Activated naive CD4-positive, alpha-beta T cell treated with anti-CD3 and anti-CD28 coated beads for 36 hours (primary cell): ENCODE results near the gene WRAP73. TPM values are rescaled to one million over a fixed set of nuclear protein-coding genes. Genes with fewer than 3 reads are reported as not detected.

Experiments used
- CTCF ChIA-PET: fragments of 350-600 bp; sonication (Branson Sonifier 250); formaldehyde crosslinking; loops from one replicate; lab custom pipeline; 2021; ENCODE audit warnings: antibody characterized with exemption; lab: Charles Lee
- DNase-seq: peaks from one replicate; pipeline ENCODE4 v3.0.0-alpha.2; 2020
- H3K27ac Mint-ChIP-seq: one replicate; pipeline ENCODE4 v1.8.0; 2021; ENCODE audit warnings: mild to moderate bottlenecking, mixed read lengths
- H3K27me3 Mint-ChIP-seq: one replicate; pipeline ENCODE4 v1.8.0; 2021; ENCODE audit warnings: low read depth, mixed read lengths
- H3K36me3 Mint-ChIP-seq: one replicate; pipeline ENCODE4 v1.8.0; 2021; ENCODE audit warnings: low read depth, mixed read lengths
- H3K4me1 Mint-ChIP-seq: one replicate; pipeline ENCODE4 v1.8.0; 2021; ENCODE audit warnings: low read depth, mixed read lengths
- H3K4me3 Mint-ChIP-seq: one replicate; pipeline ENCODE4 v1.8.0; 2021; ENCODE audit warnings: mild to moderate bottlenecking, moderate library complexity, mixed read lengths
- H3K9me3 Mint-ChIP-seq: one replicate; pipeline ENCODE4 v1.8.0; 2021; ENCODE audit warnings: mixed read lengths
- intact Hi-C: fragments of 100-400 bp; cut with micrococcal nuclease; formaldehyde crosslinking; loops from one replicate; pipeline ENCODE4 v1.15.1; 2023
- total RNA-seq, 2 experiments: library from RNA; stranded (reverse); gene quantifications; one replicate each; pipeline ENCODE4 v1.2.3, GENCODE V29; 2021

Gene WRAP73
- total RNA-seq, 2 experiments from 2014 or later = 32.4 to 35.4 TPM

GRCh38 chr1:3597599-3597964 lies 52.3 kb downstream of the WRAP73 start:
- Mint-ChIP-seq H3K27me3 (no peaks in the 10 kb centered on the region), H3K36me3 (no peaks in the 10 kb centered on the region), H3K27ac (no peak overlapping the region), H3K4me1 (peaks cover 16% of the 10 kb centered on the region), H3K9me3 (no peaks in the 10 kb centered on the region), H3K4me3 (no peak overlapping the region)
- intact Hi-C loops = no loop called here
- DNase-seq = no peak
- CTCF ChIA-PET = interaction anchor here (0.8 kb wide), 1 partner anchor 21 kb away, joined by 4 read pairs; no protein-coding TSS in a partner anchor

DNA sequence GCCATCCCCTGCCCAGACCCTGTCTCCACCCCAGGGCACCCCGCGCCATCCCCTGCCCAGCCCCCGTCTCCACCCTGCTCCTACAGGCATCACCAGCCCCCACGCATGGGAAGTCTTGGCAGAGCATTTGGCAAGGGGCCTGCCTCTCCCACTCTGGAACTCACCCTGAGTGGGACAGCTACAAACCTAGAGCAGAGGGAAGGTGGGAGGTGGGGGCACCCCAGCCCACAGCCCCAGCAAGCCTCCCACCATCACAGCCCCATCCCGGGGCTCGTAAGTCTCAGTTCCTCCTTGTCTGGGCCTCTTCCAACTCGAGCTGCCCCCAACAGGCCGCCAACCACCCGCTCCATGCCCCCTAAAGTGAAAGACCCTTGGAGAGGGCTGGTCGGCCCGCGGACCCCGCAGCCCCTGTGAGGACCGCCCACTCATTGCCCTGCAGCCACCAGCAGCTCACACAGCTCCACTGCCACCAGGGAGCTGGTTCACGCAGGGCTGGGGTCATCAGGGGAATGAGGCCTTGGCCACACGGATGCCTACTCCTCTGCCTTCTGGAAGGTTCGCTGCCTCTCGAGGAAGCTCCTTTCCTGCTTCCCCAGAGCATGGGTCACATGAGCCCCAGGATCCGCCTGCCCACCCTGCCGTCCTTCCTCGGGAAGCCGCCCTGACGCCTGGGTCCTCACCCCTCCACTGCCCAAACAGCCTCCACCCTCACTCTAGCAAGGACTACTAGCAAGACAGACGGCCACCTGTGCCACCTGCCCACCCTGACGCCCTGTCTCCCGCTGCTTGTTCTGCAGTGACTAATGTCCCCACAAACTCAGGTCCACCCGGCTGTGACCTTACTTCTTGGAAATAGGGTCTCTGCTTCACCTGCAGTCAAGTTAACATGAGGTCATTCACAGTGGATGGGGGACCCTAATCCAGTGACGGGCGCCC lies 53.0 kb downstream of the WRAP73 start:
- no peaks in the 10 kb centered on the region for H3K27me3 Mint-ChIP-seq
- H3K4me3 Mint-ChIP-seq = no peak overlapping the region
- CTCF ChIA-PET = interaction anchor here (0.8 kb wide), 1 partner anchor 22 kb away, joined by 4 read pairs; no protein-coding TSS in a partner anchor
- no peak overlapping the region for H3K27ac Mint-ChIP-seq
- peaks cover 16% of the 10 kb centered on the region for H3K4me1 Mint-ChIP-seq
- intact Hi-C loops = no loop called here
- no peak for DNase-seq
- H3K36me3 Mint-ChIP-seq = no peaks in the 10 kb centered on the region
- H3K9me3 Mint-ChIP-seq = no peaks in the 10 kb centered on the region

DNA sequence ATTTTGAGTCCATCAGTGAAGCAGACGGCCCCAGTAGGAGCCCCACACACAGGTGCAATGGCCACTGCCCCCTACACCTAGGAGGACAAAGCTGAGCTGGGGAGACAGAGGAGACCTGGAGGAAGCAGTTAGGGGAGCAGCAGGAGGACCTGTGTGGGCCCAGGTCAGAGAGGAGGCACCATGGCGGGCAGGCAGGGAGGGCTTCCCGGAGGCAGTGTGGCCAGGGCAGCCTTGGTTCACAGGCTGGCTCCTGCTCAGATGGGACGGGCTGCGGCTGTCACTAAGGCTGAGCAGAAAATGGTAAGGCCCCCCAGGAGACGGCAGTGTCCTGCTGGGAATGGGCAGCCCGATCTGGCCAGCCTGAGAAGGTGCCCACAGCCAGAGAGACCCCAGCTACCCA lies 54.0 kb downstream of the WRAP73 start:
- no peaks in the 10 kb centered on the region for H3K36me3 Mint-ChIP-seq
- H3K4me3 Mint-ChIP-seq = no peak overlapping the region
- H3K27me3 Mint-ChIP-seq = no peaks in the 10 kb centered on the region
- H3K9me3 Mint-ChIP-seq = no peaks in the 10 kb centered on the region
- H3K4me1 Mint-ChIP-seq = peaks cover 16% of the 10 kb centered on the region
- CTCF ChIA-PET = no interaction called here
- intact Hi-C loops = no loop called here
- DNase-seq = no peak
- H3K27ac Mint-ChIP-seq = no peak overlapping the region

- CTCF ChIA-PET = no interaction called here
- no peaks in the 10 kb centered on the region for H3K36me3 Mint-ChIP-seq
- peaks cover 16% of the 10 kb centered on the region for H3K4me1 Mint-ChIP-seq
- DNase-seq = no peak
- intact Hi-C loops = no loop called here
- H3K9me3 Mint-ChIP-seq = no peaks in the 10 kb centered on the region
- no peak overlapping the region for H3K27ac Mint-ChIP-seq
- no peak overlapping the region for H3K4me3 Mint-ChIP-seq
- no peaks in the 10 kb centered on the region for H3K27me3 Mint-ChIP-seq
Observed at GRCh38 chr1:3594706-3595377, 55.1 kb downstream of the WRAP73 start.

- Mint-ChIP-seq H3K4me3 (no peak overlapping the region), H3K27ac (no peak overlapping the region), H3K36me3 (no peaks in the 10 kb centered on the region), H3K4me1 (peaks cover 16% of the 10 kb centered on the region), H3K27me3 (no peaks in the 10 kb centered on the region), H3K9me3 (no peaks in the 10 kb centered on the region)
- CTCF ChIA-PET = interaction anchor here (0.6 kb wide), 2 partner anchors 35 to 128 kb away, joined by 3 read pairs; no protein-coding TSS in a partner anchor
- intact Hi-C loops = no loop called here
- no peak for DNase-seq
Observed at GRCh38 chr1:3593745-3594144, 56.2 kb downstream of the WRAP73 start.

GRCh38 chr1:3593334-3593733 lies 56.6 kb downstream of the WRAP73 start:
- H3K27me3 Mint-ChIP-seq = no peaks in the 10 kb centered on the region
- H3K27ac Mint-ChIP-seq = no peak overlapping the region
- H3K9me3 Mint-ChIP-seq = no peaks in the 10 kb centered on the region
- H3K4me3 Mint-ChIP-seq = no peak overlapping the region
- intact Hi-C loops = no loop called here
- CTCF ChIA-PET = interaction anchor here (0.7 kb wide), 1 partner anchor 26 kb away, joined by 3 read pairs; no protein-coding TSS in a partner anchor
- H3K36me3 Mint-ChIP-seq = no peaks in the 10 kb centered on the region
- peaks cover 14% of the 10 kb centered on the region for H3K4me1 Mint-ChIP-seq
- DNase-seq = no peak

DNA sequence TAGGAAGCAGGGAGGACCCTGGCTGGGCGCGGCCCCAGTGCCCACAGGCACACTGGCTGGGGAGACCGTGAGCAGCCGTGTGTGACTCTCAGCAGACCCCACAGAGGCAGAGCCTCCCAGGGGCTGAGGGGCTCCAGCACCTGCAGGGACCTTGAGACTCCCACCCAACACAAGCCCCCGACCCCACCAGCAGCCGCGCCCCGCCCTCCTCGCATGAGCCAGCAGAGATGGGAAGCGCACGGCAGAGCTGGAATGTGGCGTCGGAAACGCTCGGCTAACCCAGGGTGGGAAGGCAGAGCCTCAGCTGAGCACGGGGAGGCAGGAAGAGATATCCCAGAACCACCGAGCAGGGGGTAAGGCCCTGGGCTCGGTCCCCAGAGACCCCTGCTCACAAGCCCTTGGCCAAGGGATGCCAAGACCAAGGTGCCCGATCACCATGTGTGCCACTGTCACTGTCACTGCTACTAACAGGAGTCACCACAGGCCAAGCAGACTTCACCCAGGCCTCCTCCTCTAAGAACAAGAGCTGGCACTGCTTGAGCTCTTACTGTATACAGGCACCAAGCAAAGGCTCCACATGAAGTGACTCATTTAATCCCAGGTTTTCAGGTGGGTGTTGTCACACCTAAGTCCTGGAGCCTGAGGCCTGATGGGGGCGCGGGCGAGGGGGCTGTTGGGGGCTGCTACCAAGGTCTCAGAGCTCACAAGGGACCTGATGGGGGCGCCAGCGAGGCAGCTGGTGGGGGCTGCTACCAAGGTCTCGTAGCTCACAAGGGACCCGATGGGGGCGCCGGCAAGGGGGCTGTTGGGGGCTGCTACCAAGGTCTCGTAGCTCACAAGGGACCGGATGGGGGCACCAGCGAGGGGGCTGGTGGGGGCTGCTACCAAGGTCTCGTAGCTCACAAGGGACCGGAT lies 58.7 kb downstream of the WRAP73 start:
- no peak overlapping the region for H3K4me3 Mint-ChIP-seq
- intact Hi-C loops = no loop called here
- H3K4me1 Mint-ChIP-seq = no peaks in the 10 kb centered on the region
- H3K27me3 Mint-ChIP-seq = no peaks in the 10 kb centered on the region
- no peak overlapping the region for H3K27ac Mint-ChIP-seq
- H3K36me3 Mint-ChIP-seq = no peaks in the 10 kb centered on the region
- CTCF ChIA-PET = interaction anchor here (2.4 kb wide), 1 partner anchor 30 kb away, joined by 5 read pairs; no protein-coding TSS in a partner anchor
- no peaks in the 10 kb centered on the region for H3K9me3 Mint-ChIP-seq
- no peak for DNase-seq

GRCh38 chr1:3590139-3590763 lies 59.7 kb downstream of the WRAP73 start:
- Mint-ChIP-seq H3K36me3 (no peaks in the 10 kb centered on the region), H3K9me3 (no peaks in the 10 kb centered on the region), H3K27me3 (no peaks in the 10 kb centered on the region), H3K4me1 (no peaks in the 10 kb centered on the region), H3K27ac (no peak overlapping the region), H3K4me3 (no peak overlapping the region)
- intact Hi-C loops = no loop called here
- CTCF ChIA-PET = interaction anchor here (2.4 kb wide), 1 partner anchor 31 kb away, joined by 5 read pairs; no protein-coding TSS in a partner anchor
- DNase-seq = no peak

DNA sequence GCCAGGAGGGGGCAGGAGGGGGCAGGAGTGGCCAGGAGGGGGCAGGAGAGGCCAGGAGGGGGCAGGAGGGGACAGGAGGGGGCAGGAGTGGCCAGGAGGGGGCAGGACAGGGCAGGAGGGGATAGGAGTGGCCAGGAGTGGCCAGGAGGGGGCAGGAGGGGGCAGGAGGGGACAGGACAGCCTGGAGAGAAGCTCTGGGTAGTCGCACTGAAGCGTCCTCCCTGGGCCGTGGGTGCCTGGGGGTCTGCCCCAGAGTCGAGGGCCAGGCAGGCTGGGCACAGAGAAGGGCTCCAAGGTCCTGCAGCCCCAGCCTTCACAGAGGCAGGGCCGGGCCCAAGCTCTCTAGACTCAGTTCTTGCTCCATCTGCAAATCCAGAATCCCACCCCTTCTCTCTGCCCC lies 61.5 kb downstream of the WRAP73 start:
- Mint-ChIP-seq H3K27me3 (no peaks in the 10 kb centered on the region), H3K36me3 (no peaks in the 10 kb centered on the region), H3K27ac (no peak overlapping the region), H3K4me3 (no peak overlapping the region), H3K4me1 (no peaks in the 10 kb centered on the region), H3K9me3 (no peaks in the 10 kb centered on the region)
- intact Hi-C loops = loop anchor here (5.0 kb wide), 1 partner anchor 434 kb away; no protein-coding TSS in a partner anchor
- no peak for DNase-seq
- CTCF ChIA-PET = interaction anchor here (2.4 kb wide), 1 partner anchor 33 kb away, joined by 5 read pairs; no protein-coding TSS in a partner anchor

GRCh38 chr1:3586986-3587759 lies 62.7 kb downstream of the WRAP73 start:
- Mint-ChIP-seq H3K9me3 (no peaks in the 10 kb centered on the region), H3K4me1 (no peaks in the 10 kb centered on the region), H3K36me3 (no peaks in the 10 kb centered on the region), H3K27ac (no peak overlapping the region), H3K27me3 (no peaks in the 10 kb centered on the region), H3K4me3 (no peak overlapping the region)
- intact Hi-C loops = loop anchor here (5.0 kb wide), 1 partner anchor 435 kb away; no protein-coding TSS in a partner anchor
- DNase-seq = no peak
- CTCF ChIA-PET = interaction anchor here (0.6 kb wide), 1 partner anchor 153 kb away, joined by 3 read pairs; no protein-coding TSS in a partner anchor
